Omental fat pad (tissue), 4 donors: ENCODE results near the gene SYT1. TPM values are rescaled to one million over a fixed set of nuclear protein-coding genes. Genes with fewer than 3 reads are reported as not detected.

ENCODE experiments used
- ATAC-seq: fragments of 150-250 bp; one replicate; pipeline ENCODE4 v1.9.1; 2016; ENCODE audit warnings: mild to moderate bottlenecking, moderate library complexity; ENCODE audit not compliant: low FRiP score
- DNase-seq: peaks from one replicate; pipeline ENCODE4 v3.0.0-alpha.2; 2019; ENCODE audit warnings: low spot score
- total RNA-seq, 4 donors: library from RNA; depleted of rRNA; stranded (reverse); fragments of >200 nt; gene quantifications; one replicate each; pipeline ENCODE4 v1.1.0, GENCODE V29; 2016
- TF ChIP-seq, protein P1 (sequence below), 3 donors: fragments of 450-650 bp; IDR thresholded peaks; one replicate each; pipeline ENCODE4 v1.5.1; 2016 to 2017; ENCODE audit warnings: antibody characterized with exemption in 3 of 3, mild to moderate bottlenecking in 3 of 3, moderate library complexity in 2 of 3

The SYT1 gene
- total RNA-seq, 4 donors from 2014 or later: 0.72 to 3.1 (median 1.7) TPM

GRCh38 chr12:79298506-79298905 is 433.9 kb downstream of the SYT1 start:
- DNase-seq (no peak), ATAC-seq (no peak)
- TF ChIP-seq, protein P1, sequence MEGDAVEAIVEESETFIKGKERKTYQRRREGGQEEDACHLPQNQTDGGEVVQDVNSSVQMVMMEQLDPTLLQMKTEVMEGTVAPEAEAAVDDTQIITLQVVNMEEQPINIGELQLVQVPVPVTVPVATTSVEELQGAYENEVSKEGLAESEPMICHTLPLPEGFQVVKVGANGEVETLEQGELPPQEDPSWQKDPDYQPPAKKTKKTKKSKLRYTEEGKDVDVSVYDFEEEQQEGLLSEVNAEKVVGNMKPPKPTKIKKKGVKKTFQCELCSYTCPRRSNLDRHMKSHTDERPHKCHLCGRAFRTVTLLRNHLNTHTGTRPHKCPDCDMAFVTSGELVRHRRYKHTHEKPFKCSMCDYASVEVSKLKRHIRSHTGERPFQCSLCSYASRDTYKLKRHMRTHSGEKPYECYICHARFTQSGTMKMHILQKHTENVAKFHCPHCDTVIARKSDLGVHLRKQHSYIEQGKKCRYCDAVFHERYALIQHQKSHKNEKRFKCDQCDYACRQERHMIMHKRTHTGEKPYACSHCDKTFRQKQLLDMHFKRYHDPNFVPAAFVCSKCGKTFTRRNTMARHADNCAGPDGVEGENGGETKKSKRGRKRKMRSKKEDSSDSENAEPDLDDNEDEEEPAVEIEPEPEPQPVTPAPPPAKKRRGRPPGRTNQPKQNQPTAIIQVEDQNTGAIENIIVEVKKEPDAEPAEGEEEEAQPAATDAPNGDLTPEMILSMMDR (IDR thresholded peaks at IDR 0.05): no peak

GRCh38 chr12:79299447-79300198 is 435.0 kb downstream of the SYT1 start:
- ATAC-seq (no peak), DNase-seq (no peak)
- TF ChIP-seq, protein P1 (IDR thresholded peaks at IDR 0.05): no peak

DNA sequence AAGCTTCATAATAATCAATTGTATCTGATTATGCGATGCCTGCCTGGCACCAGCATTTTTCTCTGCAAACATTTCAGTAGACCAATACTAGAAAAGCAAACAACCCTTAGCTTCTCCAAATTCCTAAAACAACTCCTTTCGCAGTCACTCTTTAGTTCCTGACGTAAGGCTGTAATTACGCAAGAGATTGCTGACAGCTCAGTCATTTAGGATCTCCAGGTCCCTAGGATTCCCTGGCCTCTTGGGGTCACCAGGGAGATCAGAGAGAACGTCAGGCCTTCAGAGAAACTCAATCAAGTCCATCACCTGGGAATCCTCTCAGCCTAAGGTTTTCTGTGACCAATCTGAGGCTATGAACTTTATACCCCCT is 435.6 kb downstream of the SYT1 start:
- TF ChIP-seq, protein P1 (IDR thresholded peaks at IDR 0.05): no peak
- DNase-seq: no peak
- ATAC-seq: no peak

DNA sequence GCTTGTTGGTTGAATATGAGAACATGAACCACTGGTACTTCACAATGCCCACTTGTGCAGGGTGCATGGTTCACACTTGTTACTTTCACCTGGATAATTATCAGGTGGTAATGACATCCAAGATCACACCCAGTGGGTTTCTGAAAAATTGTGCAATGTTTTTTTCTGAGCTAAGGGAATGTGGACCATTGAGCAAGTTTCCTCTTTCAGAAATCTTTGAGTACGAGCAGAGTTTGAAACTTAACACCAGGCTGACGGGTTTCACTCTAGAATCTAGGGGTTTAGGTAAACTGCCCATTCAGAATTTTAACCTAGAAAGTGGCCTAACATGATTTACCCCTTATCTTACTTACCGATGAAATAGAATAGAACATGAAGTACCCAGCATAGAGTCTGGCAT is 436.6 kb downstream of the SYT1 start:
- no peak for ATAC-seq
- DNase-seq: no peak
- TF ChIP-seq, protein P1 (IDR thresholded peaks at IDR 0.05): no peak

GRCh38 chr12:79302162-79302814 is 437.7 kb downstream of the SYT1 start:
- TF ChIP-seq, protein P1 (IDR thresholded peaks at IDR 0.05): no peak
- ATAC-seq (no peak), DNase-seq (no peak)

GRCh38 chr12:79307340-79307739 is 442.8 kb downstream of the SYT1 start:
- ATAC-seq (no peak), DNase-seq (no peak)
- TF ChIP-seq, protein P1 (IDR thresholded peaks at IDR 0.05): no peak

- TF ChIP-seq, protein P1 (IDR thresholded peaks at IDR 0.05): no peak
- ATAC-seq (no peak), DNase-seq (no peak)
Measured at GRCh38 chr12:79309039-79309438, 444.5 kb downstream of the SYT1 start.
